ENCODE results near the gene NAP1L4. TPM values are rescaled to one million over a fixed set of nuclear protein-coding genes. Genes with fewer than 3 reads are reported as not detected.

The NAP1L4 gene
- total and polyA plus RNA-seq, 2 of the 8 experiments (the other 6 are each of a cell fraction or from before 2014, with no cell fraction given), result 75.8 to 194 TPM

DNA sequence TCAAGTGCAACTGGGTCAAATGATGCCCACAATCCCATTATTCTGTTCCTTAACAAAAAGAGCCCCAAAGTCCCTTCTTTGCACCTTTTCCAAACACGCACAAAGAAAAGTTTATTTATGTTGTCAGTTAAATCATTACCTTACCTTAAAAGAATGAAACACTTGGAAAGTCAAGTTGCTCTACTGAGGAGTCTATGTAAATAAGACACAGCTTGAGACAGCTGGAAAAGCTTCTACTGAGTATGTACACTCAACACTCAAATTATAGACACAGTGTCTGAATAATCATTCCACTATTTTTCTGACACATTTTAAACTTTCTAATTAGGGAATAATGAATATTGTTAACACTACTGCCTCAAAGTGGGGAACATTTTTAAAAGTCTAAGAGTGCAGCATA is 41.3 kb downstream of the NAP1L4 start:
- Histone ChIP-seq H3K27me3 (replicated peaks in 1 of 4; ENCODE audit: control insufficient read depth in 3 of 4, extremely low read depth in 1 of 4, insufficient read depth in 3 of 4, low read length in 3 of 4) (no peaks in the 10 kb centered on the region), H3K79me2 (ENCODE audit: control insufficient read depth in 1 of 2, insufficient read depth in 2 of 2, low read length in 2 of 2) (no peaks in the 10 kb centered on the region), H3K4ac (replicated peaks; ENCODE audit: insufficient read length, low read depth, low read length) (no peak overlapping the region), H3K23ac (ENCODE audit: insufficient read length) (no peak overlapping the region), H3K18ac (ENCODE audit: extremely low read depth, low read length) (no peak overlapping the region), H3K4me3 (ENCODE audit: extremely low read depth in 1 of 4, insufficient read depth in 2 of 4, low read depth in 3 of 4, low read length in 4 of 4) (no peak overlapping the region), H3K56ac (replicated peaks; ENCODE audit: insufficient read length, low read depth, low read length) (no peak overlapping the region), H2AK5ac (ENCODE audit: low read depth, low read length) (no peak overlapping the region), H4K5ac (ENCODE audit: insufficient read length, low read depth, low read length) (no peak overlapping the region), H3K36me3 (ENCODE audit: control insufficient read depth in 2 of 4, insufficient read depth in 4 of 4, low read length in 3 of 4) (peaks cover 27 to 76% (median 62%) of the 10 kb centered on the region in 4 experiments), H2BK20ac (ENCODE audit: low read length) (no peak overlapping the region), H3K14ac (ENCODE audit: insufficient read length) (no peak overlapping the region), H2AFZ (ENCODE audit: low read length) (no peak overlapping the region), H2BK15ac (ENCODE audit: low read length) (no peak overlapping the region), H2BK12ac (ENCODE audit: low read depth, low read length) (no peak overlapping the region), H3K9ac (replicated peaks in 1 of 4; ENCODE audit: extremely low read depth in 1 of 4, low read depth in 3 of 4, low read length in 3 of 4) (no peak overlapping the region), H3K4me1 (replicated peaks in 1 of 4; ENCODE audit: control insufficient read depth in 3 of 4, insufficient read depth in 4 of 4, low read length in 3 of 4) (peaks cover 0 to 13% (median 7%) of the 10 kb centered on the region in 4 experiments; a peak in 5 of 7 replicates), H4K20me1 (replicated peaks in 1 of 2; ENCODE audit: control insufficient read depth in 1 of 2, insufficient read depth in 2 of 2, low read length in 2 of 2) (peaks cover 25 to 37% of the 10 kb centered on the region in 2 experiments), H3K27ac (ENCODE audit: low read depth, low read length) (no peak overlapping the region), H3K79me1 (ENCODE audit: low read depth, low read length) (peaks cover 6% of the 10 kb centered on the region), H3K23me2 (ENCODE audit: low read depth, low read length) (no peaks in the 10 kb centered on the region), H3K9me3 (ENCODE audit: insufficient read depth in 2 of 2, low read depth in 1 of 2, low read length in 1 of 2) (no peaks in the 10 kb centered on the region), H2BK5ac (ENCODE audit: low read depth, low read length) (no peak overlapping the region), H3K4me2 (ENCODE audit: insufficient read depth in 1 of 2, low read depth in 2 of 2, low read length in 2 of 2) (no peak overlapping the region), H4K91ac (replicated peaks; ENCODE audit: insufficient read length, low read length) (no peak overlapping the region), H2BK120ac (replicated peaks; ENCODE audit: low read depth, low read length) (no peak overlapping the region), H4K8ac (ENCODE audit: extremely low read depth, insufficient read depth, low read length) (no peak overlapping the region)
- ChIA-PET POLR2A (ENCODE audit: partially characterized antibody) (interaction anchor here (1.1 to 1.6 kb wide), 2 partner anchors 10 to 14 kb away, joined by 3 to 4 read pairs; no protein-coding TSS in a partner anchor), CTCF (ENCODE audit: partially characterized antibody) (interaction anchor here (1.1 to 1.3 kb wide), 2 partner anchors 17 to 70 kb away, joined by 4 read pairs; no protein-coding TSS in a partner anchor)
- FAIRE-seq, result no peak
- 93% methylated on average over 1 of the region's 1 CpG; no CpG with 5 or more reads in 1 of the 2 experiments for WGBS, 2 experiments (ENCODE audit: extremely low coverage in 1 of 2, insufficient coverage in 1 of 2, insufficient read length in 1 of 2, insufficient replicate concordance in 2 of 2, low coverage in 1 of 2, low lambda C conversion rate in 2 of 2, missing lambda C conversion rate in 1 of 2)
- TF ChIP-seq TAF7 (optimal IDR thresholded peaks at IDR 0.05; ENCODE audit: borderline replicate concordance, low read depth, low read length) (no peak), SIX5 (IDR thresholded peaks at IDR 0.05; ENCODE audit: low read depth, low read length) (no peak), SP2 (IDR thresholded peaks at IDR 0.05; ENCODE audit: low read length) (no peak)
- TF ChIP-seq, protein P1, sequence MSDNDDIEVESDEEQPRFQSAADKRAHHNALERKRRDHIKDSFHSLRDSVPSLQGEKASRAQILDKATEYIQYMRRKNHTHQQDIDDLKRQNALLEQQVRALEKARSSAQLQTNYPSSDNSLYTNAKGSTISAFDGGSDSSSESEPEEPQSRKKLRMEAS (IDR thresholded peaks at IDR 0.05), result no peak
- TF ChIP-seq, protein P2, sequence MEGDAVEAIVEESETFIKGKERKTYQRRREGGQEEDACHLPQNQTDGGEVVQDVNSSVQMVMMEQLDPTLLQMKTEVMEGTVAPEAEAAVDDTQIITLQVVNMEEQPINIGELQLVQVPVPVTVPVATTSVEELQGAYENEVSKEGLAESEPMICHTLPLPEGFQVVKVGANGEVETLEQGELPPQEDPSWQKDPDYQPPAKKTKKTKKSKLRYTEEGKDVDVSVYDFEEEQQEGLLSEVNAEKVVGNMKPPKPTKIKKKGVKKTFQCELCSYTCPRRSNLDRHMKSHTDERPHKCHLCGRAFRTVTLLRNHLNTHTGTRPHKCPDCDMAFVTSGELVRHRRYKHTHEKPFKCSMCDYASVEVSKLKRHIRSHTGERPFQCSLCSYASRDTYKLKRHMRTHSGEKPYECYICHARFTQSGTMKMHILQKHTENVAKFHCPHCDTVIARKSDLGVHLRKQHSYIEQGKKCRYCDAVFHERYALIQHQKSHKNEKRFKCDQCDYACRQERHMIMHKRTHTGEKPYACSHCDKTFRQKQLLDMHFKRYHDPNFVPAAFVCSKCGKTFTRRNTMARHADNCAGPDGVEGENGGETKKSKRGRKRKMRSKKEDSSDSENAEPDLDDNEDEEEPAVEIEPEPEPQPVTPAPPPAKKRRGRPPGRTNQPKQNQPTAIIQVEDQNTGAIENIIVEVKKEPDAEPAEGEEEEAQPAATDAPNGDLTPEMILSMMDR (IDR thresholded peaks at IDR 0.05; ENCODE audit: control extremely low read depth in 1 of 3, insufficient read depth in 1 of 3, low read depth in 1 of 3, low read length in 3 of 3), result no peak
- DNase-seq (ENCODE audit: low read depth in 1 of 2, low spot score in 2 of 2), result no peak

Measured in H1 (cell line).